ENCODE measurements around the gene LRG1. TPM values are rescaled to one million over a fixed set of nuclear protein-coding genes. Genes with fewer than 3 reads are reported as not detected.

The LRG1 gene
- total RNA-seq, 1 donor from 2014 or later, result 1.0 TPM

- DNase-seq, result no peak
- H3K9me3 Mint-ChIP-seq (ENCODE audit: unreplicated experiment), result peaks cover 12% of the 10 kb centered on the region
- H3K36me3 Mint-ChIP-seq (ENCODE audit: unreplicated experiment), result no peaks in the 10 kb centered on the region
- H3K4me3 Mint-ChIP-seq (ENCODE audit: unreplicated experiment), result peak overlapping the region; percentile 92
- TF ChIP-seq, protein P1, sequence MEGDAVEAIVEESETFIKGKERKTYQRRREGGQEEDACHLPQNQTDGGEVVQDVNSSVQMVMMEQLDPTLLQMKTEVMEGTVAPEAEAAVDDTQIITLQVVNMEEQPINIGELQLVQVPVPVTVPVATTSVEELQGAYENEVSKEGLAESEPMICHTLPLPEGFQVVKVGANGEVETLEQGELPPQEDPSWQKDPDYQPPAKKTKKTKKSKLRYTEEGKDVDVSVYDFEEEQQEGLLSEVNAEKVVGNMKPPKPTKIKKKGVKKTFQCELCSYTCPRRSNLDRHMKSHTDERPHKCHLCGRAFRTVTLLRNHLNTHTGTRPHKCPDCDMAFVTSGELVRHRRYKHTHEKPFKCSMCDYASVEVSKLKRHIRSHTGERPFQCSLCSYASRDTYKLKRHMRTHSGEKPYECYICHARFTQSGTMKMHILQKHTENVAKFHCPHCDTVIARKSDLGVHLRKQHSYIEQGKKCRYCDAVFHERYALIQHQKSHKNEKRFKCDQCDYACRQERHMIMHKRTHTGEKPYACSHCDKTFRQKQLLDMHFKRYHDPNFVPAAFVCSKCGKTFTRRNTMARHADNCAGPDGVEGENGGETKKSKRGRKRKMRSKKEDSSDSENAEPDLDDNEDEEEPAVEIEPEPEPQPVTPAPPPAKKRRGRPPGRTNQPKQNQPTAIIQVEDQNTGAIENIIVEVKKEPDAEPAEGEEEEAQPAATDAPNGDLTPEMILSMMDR (IDR thresholded peaks at IDR 0.05; ENCODE audit: partially characterized antibody, unreplicated experiment), result no peak
- peak overlapping the region; percentile 64 for H3K27ac Mint-ChIP-seq (ENCODE audit: unreplicated experiment)
- H3K27me3 Mint-ChIP-seq (ENCODE audit: unreplicated experiment), result peaks cover 12% of the 10 kb centered on the region
- H3K4me1 Mint-ChIP-seq (ENCODE audit: low read depth, unreplicated experiment), result peaks cover 3% of the 10 kb centered on the region
Observed at GRCh38 chr19:4578552-4579248, 38.9 kb upstream of the LRG1 start.

DNA sequence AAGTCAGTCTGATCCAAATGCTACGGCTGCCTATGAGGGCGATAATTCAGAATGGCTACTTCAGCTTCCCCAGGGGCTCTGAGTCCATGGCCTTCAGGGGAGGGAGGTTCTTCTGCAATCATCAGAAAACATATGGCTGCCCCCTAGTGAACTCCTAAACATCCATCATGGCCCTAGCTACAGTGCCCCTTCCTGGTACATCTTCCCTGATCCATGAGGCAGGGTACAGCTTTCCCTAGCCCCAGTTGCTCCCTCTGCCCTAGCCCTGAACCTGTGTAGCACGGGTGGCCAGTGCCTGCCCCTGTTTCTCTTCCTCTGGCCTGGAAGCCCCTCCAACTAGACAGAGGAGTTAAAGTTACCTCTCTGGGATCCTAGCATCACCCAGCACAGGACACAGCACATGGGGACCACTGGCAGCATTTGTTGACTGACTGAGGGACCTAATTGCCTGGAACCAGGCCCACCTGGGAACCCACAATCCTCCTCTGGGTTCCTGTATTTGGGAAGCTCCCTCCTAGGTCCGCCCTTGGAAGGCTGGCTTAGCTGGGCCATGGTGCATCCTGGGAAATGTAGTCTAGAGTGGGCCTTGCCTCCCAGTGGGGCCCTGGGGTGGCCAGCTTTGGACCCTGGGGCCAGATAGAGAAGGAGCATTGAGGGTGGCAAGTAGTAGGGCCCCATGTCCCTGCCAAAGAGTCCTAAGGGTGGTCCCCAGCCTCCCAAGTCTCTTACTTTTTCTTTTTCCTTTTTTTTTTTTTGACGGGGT, 37.4 kb upstream of the LRG1 start:
- Mint-ChIP-seq H3K36me3 (ENCODE audit: unreplicated experiment) (no peaks in the 10 kb centered on the region), H3K27me3 (ENCODE audit: unreplicated experiment) (peaks cover 9% of the 10 kb centered on the region), H3K27ac (ENCODE audit: unreplicated experiment) (no peak overlapping the region), H3K9me3 (ENCODE audit: unreplicated experiment) (peaks cover 8% of the 10 kb centered on the region), H3K4me3 (ENCODE audit: unreplicated experiment) (no peak overlapping the region), H3K4me1 (ENCODE audit: low read depth, unreplicated experiment) (peaks cover 3% of the 10 kb centered on the region)
- TF ChIP-seq, protein P1 (IDR thresholded peaks at IDR 0.05; ENCODE audit: partially characterized antibody, unreplicated experiment), result no peak
- no peak for DNase-seq

DNA sequence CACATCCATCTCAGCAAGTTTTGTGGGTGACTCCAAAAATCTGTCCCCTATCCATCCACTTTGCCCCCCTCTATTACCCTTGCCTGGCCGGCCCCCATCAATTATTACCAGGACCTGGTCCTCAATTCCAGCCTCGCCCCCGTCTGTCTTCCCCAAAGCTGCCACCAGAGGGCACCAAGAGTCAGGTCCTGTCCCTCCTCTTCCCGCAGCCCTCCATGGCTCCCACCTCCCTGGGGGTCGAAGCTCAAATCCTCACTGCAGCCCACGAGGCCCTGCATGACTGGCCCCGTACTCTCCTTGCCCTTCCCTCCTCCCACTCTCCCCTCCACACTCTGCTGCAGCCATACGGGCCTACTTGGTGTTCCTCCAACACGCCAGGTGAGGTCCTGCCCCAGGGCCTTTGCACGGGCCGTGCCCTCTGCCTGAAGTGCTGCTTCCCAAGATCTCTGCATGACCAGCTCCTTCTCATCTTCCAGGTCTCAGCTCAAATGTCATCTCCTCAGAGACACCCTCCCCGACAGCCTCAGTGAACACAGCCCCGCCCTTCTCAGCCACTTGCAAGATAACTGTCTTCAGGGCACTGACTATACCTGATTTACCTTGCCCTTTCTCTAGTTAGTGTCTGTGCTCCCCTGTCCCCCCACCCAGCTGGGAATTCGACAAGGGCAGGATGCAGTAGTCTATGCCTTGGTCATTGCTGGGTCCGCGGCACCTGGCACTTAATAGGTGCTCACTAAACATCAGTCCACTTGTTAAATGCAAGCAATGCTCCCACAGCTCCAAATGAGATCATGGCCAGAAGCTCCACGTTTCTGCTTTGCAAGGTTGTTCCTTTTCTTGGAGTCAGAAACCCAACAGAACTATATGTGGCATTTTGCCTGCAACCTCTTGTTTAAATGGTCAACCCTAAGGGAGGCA, 36.4 kb upstream of the LRG1 start:
- H3K4me1 Mint-ChIP-seq (ENCODE audit: low read depth, unreplicated experiment), result peaks cover 3% of the 10 kb centered on the region
- peaks cover 6% of the 10 kb centered on the region for H3K9me3 Mint-ChIP-seq (ENCODE audit: unreplicated experiment)
- TF ChIP-seq, protein P1 (IDR thresholded peaks at IDR 0.05; ENCODE audit: partially characterized antibody, unreplicated experiment), result peak; percentile 77
- H3K36me3 Mint-ChIP-seq (ENCODE audit: unreplicated experiment), result no peaks in the 10 kb centered on the region
- H3K4me3 Mint-ChIP-seq (ENCODE audit: unreplicated experiment), result peak overlapping the region; percentile 69
- H3K27ac Mint-ChIP-seq (ENCODE audit: unreplicated experiment), result peak overlapping the region; percentile 43
- DNase-seq, result peak; percentile 90
- peaks cover 6% of the 10 kb centered on the region for H3K27me3 Mint-ChIP-seq (ENCODE audit: unreplicated experiment)

DNA sequence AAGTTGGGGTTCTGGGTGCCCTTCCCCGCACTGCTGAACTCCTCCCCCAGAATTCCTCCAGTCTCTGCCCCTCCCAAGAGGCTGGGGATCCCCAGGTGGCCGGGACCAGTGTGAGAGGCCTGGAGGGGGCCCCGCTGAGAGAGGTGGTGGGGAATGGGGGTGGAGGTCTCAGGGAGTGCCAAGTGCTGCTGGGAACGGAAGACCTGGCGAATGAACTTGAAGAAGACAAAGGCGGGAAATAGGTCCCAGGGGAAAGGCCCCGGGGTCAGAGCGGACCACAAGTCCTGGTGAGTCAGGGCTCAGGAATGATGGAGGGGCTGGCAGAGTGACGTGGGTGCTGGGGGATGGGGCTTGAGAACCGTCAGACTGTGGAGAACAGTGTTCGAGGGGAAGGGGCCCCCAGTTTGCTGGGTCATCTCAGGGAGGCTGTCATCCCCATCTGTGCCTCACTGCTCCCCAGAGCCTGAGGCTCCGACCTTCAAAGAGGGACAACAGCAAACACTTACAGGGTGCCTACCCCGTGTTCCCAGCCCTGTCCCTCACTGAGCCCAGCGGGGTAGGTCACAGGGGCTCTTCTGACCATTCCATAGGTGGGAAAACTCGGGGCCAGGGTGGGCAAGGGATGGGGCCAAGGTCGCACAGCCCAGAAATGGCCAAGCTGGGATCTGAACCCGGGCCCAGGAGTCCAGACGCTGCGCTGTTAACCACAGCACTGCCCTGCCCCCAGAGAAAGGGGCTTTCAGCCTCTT, 35.6 kb upstream of the LRG1 start:
- peaks cover 9% of the 10 kb centered on the region for H3K9me3 Mint-ChIP-seq (ENCODE audit: unreplicated experiment)
- peak overlapping the region; percentile 69 for H3K4me3 Mint-ChIP-seq (ENCODE audit: unreplicated experiment)
- H3K27ac Mint-ChIP-seq (ENCODE audit: unreplicated experiment), result peak overlapping the region; percentile 59
- H3K4me1 Mint-ChIP-seq (ENCODE audit: low read depth, unreplicated experiment), result peaks cover 6% of the 10 kb centered on the region
- TF ChIP-seq, protein P1 (IDR thresholded peaks at IDR 0.05; ENCODE audit: partially characterized antibody, unreplicated experiment), result no peak
- H3K27me3 Mint-ChIP-seq (ENCODE audit: unreplicated experiment), result peaks cover 10% of the 10 kb centered on the region
- peak; percentile 68 for DNase-seq
- peaks cover 4% of the 10 kb centered on the region for H3K36me3 Mint-ChIP-seq (ENCODE audit: unreplicated experiment)
